Fibroblast of skin of left biceps (primary cell): ENCODE data around the gene FAT3.

ENCODE experiments used
- DNase-seq, 2 experiments: peaks; one replicate each; pipeline ENCODE4 v3.0.0-alpha.2; 2013; ENCODE audit warnings: low read depth in 2 of 2

The FAT3 gene

GRCh38 chr11:92227959-92228935, 3.6 kb downstream of the FAT3 start:
- no peak for DNase-seq

DNA sequence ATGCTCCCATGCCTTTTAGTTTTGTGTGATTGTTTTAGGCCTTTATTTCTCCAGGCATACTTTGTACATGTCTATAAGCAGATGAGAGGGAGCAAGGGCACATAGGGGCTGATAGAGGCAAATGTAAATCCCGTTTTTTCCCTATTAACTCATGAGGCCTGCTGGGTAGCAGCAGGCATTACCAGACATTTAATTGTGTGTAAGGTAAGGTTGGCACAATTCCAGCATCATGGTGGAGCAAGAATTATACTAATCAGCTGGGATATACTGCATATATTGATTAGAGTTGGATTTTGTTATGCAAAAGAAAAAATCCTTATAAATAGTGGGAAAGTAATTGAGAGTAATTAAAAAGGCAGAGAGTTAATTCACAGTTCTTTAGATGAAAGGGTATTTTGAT, 12.2 kb downstream of the FAT3 start:
- no peak for DNase-seq

GRCh38 chr11:92240916-92241315, 16.3 kb downstream of the FAT3 start:
- no peak for DNase-seq

GRCh38 chr11:92245700-92246271, 21.2 kb downstream of the FAT3 start:
- no peak for DNase-seq

GRCh38 chr11:92246630-92247029, 22.0 kb downstream of the FAT3 start:
- DNase-seq = no peak

DNA sequence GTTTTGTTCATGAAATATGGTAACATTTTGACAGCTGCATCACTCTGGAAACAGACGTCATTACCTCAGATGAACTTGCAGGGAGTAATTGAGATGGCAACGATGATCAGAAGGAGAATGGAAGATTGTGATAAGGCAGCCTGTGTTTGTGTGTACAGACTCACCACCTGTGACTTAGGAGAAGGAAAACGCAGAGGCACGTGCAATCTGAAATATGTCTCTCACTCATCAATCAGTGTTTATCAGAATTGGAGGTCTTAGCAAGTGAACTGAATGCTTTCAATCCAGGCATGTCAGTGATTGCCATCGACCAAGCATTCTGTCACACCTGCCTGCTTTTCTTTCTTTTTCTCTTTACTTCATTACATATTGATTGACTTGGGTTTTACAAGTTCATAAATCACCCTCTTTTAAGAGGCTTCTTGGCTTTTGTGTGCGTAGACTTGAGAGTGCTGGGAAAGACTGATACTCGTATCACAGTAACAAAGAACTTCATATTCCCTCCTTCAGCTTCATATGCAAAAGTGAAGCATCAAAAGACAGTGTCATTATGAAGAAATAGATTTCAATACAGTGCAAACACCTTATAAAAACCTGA, 24.6 kb downstream of the FAT3 start:
- DNase-seq = no peak

DNA sequence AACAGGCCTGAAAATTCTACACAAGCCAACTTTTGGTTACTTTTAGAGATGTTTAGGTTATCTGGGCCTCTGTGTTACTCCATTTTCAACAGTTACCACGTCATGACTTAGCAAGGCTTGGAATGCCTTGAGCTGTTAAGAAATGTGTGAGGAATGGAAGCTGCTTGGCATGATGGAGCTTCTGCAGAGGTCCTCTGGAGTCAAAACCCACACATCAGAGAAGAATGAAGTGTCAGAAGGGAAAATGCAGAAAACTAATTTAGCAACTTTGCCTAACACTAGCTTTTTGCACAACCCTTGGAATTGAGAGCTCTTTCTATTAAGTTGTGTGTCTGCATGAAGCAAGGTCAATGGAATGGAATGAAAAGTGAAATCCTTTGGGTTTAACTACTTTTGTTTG, 27.4 kb downstream of the FAT3 start:
- DNase-seq = peak; percentile 42 to 55

DNA sequence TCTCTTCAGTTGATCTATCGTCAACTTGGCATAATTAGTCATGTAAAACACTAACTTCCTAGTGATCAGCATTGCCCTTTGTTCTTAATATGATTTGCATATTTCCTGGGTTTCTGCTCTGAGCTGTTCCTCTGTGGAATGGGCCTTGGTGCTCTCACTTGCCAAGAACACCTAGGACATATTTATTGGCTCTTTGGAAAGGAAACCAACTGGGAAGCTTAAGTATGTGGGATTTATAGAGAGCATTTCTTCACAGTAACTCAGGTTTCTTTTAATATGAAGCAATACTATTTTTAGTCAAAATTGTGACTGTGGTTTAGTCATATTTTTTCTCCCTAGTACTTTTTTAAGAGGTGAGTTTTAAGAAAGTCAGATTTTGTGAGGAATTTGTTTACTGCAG, 28.8 kb downstream of the FAT3 start:
- DNase-seq = no peak

GRCh38 chr11:92253945-92254344, 29.3 kb downstream of the FAT3 start:
- DNase-seq = no peak

GRCh38 chr11:92257536-92257935, 32.9 kb downstream of the FAT3 start:
- DNase-seq = no peak

GRCh38 chr11:92259861-92260260, 35.2 kb downstream of the FAT3 start:
- no peak for DNase-seq

DNA sequence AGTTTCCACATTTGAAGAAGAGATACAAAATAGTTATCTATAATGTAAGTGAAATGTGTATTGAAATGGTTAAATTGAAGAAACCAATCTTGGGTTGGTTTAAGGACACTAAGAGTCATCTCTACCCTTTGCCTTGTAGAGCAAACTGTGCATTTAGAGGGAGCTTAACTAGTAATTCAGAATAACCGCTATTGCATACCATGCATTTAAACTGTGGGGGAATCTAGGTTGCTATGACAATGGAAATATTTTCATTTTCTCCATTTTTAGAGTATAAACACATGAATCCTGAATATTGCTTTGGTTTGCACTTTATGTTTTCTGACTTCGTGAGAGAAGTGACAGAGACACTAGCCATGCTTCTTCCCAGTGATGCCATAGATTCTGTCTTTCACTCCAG, 39.7 kb downstream of the FAT3 start:
- DNase-seq = no peak

DNA sequence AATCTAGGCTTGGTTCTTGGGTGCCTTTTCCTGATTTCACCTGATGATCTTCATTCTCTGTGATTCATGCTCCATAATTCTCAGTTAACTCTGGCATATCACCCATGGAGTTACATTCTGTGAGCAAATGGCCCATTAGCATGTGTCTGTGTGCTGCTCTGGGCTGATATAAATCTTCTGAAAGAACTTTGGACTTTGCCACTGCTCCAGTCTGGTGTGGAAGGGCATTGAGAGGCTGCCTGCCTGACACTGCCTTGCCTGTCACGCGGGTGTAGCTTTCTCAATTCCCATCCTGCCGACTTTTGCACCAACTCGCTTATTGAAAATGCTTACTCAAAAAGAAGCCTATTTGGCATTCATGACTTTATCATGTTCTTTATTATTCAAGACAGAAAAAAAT, 42.2 kb downstream of the FAT3 start:
- DNase-seq = no peak

DNA sequence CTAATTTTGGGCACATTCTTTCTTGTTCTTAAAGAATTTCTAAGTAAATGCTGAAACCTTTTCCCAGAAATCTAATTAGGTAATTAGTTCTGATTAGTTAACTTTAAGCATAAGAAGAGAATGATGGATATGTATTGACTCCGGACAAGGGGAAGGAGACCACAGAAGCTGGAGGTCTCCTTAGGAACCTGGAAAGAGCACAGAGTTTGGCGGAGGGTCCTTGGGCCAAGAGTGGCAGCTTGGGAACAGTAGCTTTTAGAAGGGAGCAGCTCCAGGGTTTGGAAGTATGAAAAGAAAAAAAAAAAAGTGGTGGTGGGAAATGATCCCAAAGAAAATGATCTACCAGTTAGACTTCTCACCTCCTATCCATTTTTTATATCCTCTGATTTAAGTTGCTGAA, 42.7 kb downstream of the FAT3 start:
- DNase-seq = no peak

DNA sequence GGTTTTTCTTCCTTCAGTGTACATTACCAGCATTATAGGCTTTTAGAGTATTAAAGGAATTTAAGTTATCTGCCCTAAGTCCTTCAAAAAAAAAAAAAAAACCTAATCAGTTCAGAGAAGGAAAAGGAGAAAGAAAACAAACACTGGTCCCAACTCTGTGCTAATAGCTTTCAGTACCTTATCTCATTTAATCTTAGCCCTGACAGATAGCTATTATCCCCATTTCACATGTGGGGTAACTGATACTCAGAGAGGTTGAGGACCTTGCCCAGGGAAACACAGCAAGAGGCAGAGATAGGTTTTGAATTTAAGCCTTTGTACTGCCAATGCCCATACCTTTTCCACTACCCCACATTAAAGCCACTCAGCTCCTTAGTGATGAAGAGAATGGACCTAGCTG, 43.4 kb downstream of the FAT3 start:
- DNase-seq = no peak

DNA sequence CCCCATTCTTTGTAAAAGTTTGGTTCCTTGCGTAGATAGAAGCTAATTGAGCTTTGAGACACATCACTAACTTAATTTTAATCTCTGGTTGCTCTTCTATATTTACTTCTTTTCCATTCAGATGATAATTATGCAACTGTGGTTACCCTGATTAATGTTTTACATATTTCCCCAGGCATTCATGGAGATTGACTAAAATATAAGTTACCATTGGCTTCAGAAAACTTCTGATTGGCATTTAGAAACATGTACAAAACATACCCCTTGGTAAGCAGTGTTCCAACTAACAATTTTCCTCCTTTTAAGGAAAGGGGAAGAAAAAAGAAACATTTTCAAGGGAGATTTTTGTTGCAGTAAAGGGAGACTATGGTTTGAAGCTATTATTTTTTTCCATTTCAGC, 43.9 kb downstream of the FAT3 start:
- DNase-seq = no peak

- no peak for DNase-seq
Observed at GRCh38 chr11:92269021-92269420, 44.4 kb downstream of the FAT3 start.

- DNase-seq = no peak
Observed at GRCh38 chr11:92269841-92270240, 45.2 kb downstream of the FAT3 start.

GRCh38 chr11:92272651-92273050, 48.0 kb downstream of the FAT3 start:
- DNase-seq = no peak
